ENCODE results near the gene LRP1B.

Gene LRP1B

GRCh38 chr2:141957827-141958450 is 172.9 kb downstream of the LRP1B start:
- no peak for DNase-seq (ENCODE audit: low read depth in 2 of 2)

GRCh38 chr2:141957321-141957720 is 173.5 kb downstream of the LRP1B start:
- no peak for DNase-seq (ENCODE audit: low read depth in 2 of 2)

- no peak for DNase-seq (ENCODE audit: low read depth in 2 of 2)
Measured at GRCh38 chr2:141947396-141948114, 183.3 kb downstream of the LRP1B start.

- DNase-seq (ENCODE audit: low read depth in 2 of 2), result no peak
Measured at GRCh38 chr2:141946016-141946415, 184.8 kb downstream of the LRP1B start.

- DNase-seq (ENCODE audit: low read depth in 2 of 2), result no peak
Measured at GRCh38 chr2:141943918-141944317, 186.9 kb downstream of the LRP1B start.

- no peak for DNase-seq (ENCODE audit: low read depth in 2 of 2)
Measured at GRCh38 chr2:141942006-141942789, 188.6 kb downstream of the LRP1B start.

- no peak for DNase-seq (ENCODE audit: low read depth in 2 of 2)
Measured at GRCh38 chr2:141941210-141941714, 189.6 kb downstream of the LRP1B start.

GRCh38 chr2:141940709-141941108 is 190.1 kb downstream of the LRP1B start:
- DNase-seq (ENCODE audit: low read depth in 2 of 2), result no peak

- DNase-seq (ENCODE audit: low read depth in 2 of 2), result no peak
Measured at GRCh38 chr2:141933226-141933625, 197.6 kb downstream of the LRP1B start.

- DNase-seq (ENCODE audit: low read depth in 2 of 2), result no peak
Measured at GRCh38 chr2:141932261-141932660, 198.6 kb downstream of the LRP1B start.

GRCh38 chr2:141931797-141932196 is 199.0 kb downstream of the LRP1B start:
- no peak for DNase-seq (ENCODE audit: low read depth in 2 of 2)

GRCh38 chr2:141930803-141931202 is 200.0 kb downstream of the LRP1B start:
- no peak for DNase-seq (ENCODE audit: low read depth in 2 of 2)

GRCh38 chr2:141929331-141930252 is 201.2 kb downstream of the LRP1B start:
- DNase-seq (ENCODE audit: low read depth in 2 of 2), result no peak

- no peak for DNase-seq (ENCODE audit: low read depth in 2 of 2)
Measured at GRCh38 chr2:141928476-141928875, 202.3 kb downstream of the LRP1B start.

GRCh38 chr2:141927536-141927935 is 203.3 kb downstream of the LRP1B start:
- DNase-seq (ENCODE audit: low read depth in 2 of 2), result no peak

GRCh38 chr2:141925511-141925910 is 205.3 kb downstream of the LRP1B start:
- no peak for DNase-seq (ENCODE audit: low read depth in 2 of 2)

GRCh38 chr2:141923657-141924056 is 207.2 kb downstream of the LRP1B start:
- no peak for DNase-seq (ENCODE audit: low read depth in 2 of 2)

- no peak for DNase-seq (ENCODE audit: low read depth in 2 of 2)
Measured at GRCh38 chr2:141911485-141912066, 219.2 kb downstream of the LRP1B start.

- no peak for DNase-seq (ENCODE audit: low read depth in 2 of 2)
Measured at GRCh38 chr2:141906678-141907077, 224.1 kb downstream of the LRP1B start.

GRCh38 chr2:141900826-141901225 is 230.0 kb downstream of the LRP1B start:
- no peak for DNase-seq (ENCODE audit: low read depth in 2 of 2)

- DNase-seq (ENCODE audit: low read depth in 2 of 2), result no peak
Measured at GRCh38 chr2:141899740-141900139, 231.1 kb downstream of the LRP1B start.

Data from activated CD8-positive, alpha-beta memory T cell treated with anti-CD3 and anti-CD28 coated beads for 4 hours (primary cell).